ENCODE data around the gene ST6GALNAC1.

- no peak for TF ChIP-seq CTCF (IDR thresholded peaks at IDR 0.05)
- TF ChIP-seq POLR2A (IDR thresholded peaks at IDR 0.05), result no peak
Measured at GRCh38 chr17:76635039-76635438, 8.5 kb downstream of the ST6GALNAC1 start.

Data from thyroid gland (tissue), 4 donors.